GM19351 (cell line): ENCODE results near the gene OSBPL9.

ENCODE experiments used
- ATAC-seq: cut with Tn5 transposase; IDR thresholded peaks from one replicate; pipeline ENCODE4 v1.9.1; 2021; ENCODE audit warnings: mild to moderate bottlenecking, moderate library complexity; ENCODE audit not compliant: unreplicated experiment

The OSBPL9 gene

GRCh38 chr1:51616903-51617708, at the start of gene OSBPL9:
Gene OSBPL9 (plus strand): TSS chr1:51617092. CDS start chr1:51617111, 19 bp downstream.
- peak; percentile 97 for ATAC-seq

GRCh38 chr1:51567653-51568052, 49.2 kb upstream of the OSBPL9 start:
- no peak for ATAC-seq

- ATAC-seq: no peak
These were observed 48.5 kb upstream of the OSBPL9 start for GRCh38 chr1:51568231-51568935.

GRCh38 chr1:51569284-51570062, 47.4 kb upstream of the OSBPL9 start:
- ATAC-seq: peak; percentile 75

GRCh38 chr1:51570063-51570710, 46.7 kb upstream of the OSBPL9 start:
- ATAC-seq: peak; percentile 56

- no peak for ATAC-seq
These were observed 44.5 kb upstream of the OSBPL9 start for GRCh38 chr1:51572365-51572764.

GRCh38 chr1:51574796-51575195, 42.1 kb upstream of the OSBPL9 start:
- ATAC-seq: no peak

GRCh38 chr1:51575406-51576084, 41.3 kb upstream of the OSBPL9 start:
- no peak for ATAC-seq

- no peak for ATAC-seq
These were observed 40.8 kb upstream of the OSBPL9 start for GRCh38 chr1:51576085-51576444.

GRCh38 chr1:51576923-51577322, 40.0 kb upstream of the OSBPL9 start:
- peak; percentile 38 for ATAC-seq

GRCh38 chr1:51578383-51579109, 38.3 kb upstream of the OSBPL9 start:
- peak; percentile 87 for ATAC-seq

- ATAC-seq: no peak
These were observed 35.7 kb upstream of the OSBPL9 start for GRCh38 chr1:51581238-51581637.

- no peak for ATAC-seq
These were observed 33.4 kb upstream of the OSBPL9 start for GRCh38 chr1:51583532-51583931.

GRCh38 chr1:51584021-51584420, 32.9 kb upstream of the OSBPL9 start:
- no peak for ATAC-seq

GRCh38 chr1:51592711-51593110, 24.2 kb upstream of the OSBPL9 start:
- ATAC-seq: no peak

GRCh38 chr1:51594716-51595115, 22.2 kb upstream of the OSBPL9 start:
- ATAC-seq: no peak

- ATAC-seq: no peak
These were observed 16.4 kb upstream of the OSBPL9 start for GRCh38 chr1:51600529-51600928.

- no peak for ATAC-seq
These were observed 15.9 kb upstream of the OSBPL9 start for GRCh38 chr1:51600965-51601364.

GRCh38 chr1:51605961-51606723, 10.8 kb upstream of the OSBPL9 start:
- no peak for ATAC-seq
